Heart right ventricle (tissue), 16 donors: Measurements from ENCODE around the gene PLSCR1. TPM values are rescaled to one million over a fixed set of nuclear protein-coding genes. Genes with fewer than 3 reads are reported as not detected.
A peak's percentile ranks its signal among the peaks of the same experiment; 100 is the strongest.

Experiments used
- ATAC-seq, 8 donors: fragments of 200-7000 bp; cut with Tn5 transposase; one replicate each; pipeline ENCODE4 v1.9.1; 2020; ENCODE audit warnings: mild to moderate bottlenecking in 8 of 8, moderate library complexity in 8 of 8, moderate number of reproducible peaks in 1 of 8
- DNase-seq, 2 donors: peaks; one replicate each; pipeline ENCODE4 v3.0.0-alpha.2; 2020
- H3K27ac ChIP-seq, 10 donors: fragments of 200-600 bp; sonication (generic) in 2 of 10; one replicate each; pipeline versions ENCODE4 v1.5.0 to v1.8.0; 2020 to 2022; ENCODE audit warnings: mild to moderate bottlenecking in 3 of 10
- H3K27me3 ChIP-seq, 7 donors: fragments of 200-600 bp; one replicate each; pipeline ENCODE4 v1.8.0; 2021 to 2022; ENCODE audit warnings: mild to moderate bottlenecking in 2 of 7
- H3K36me3 ChIP-seq, 9 donors: fragments of 200-600 bp; sonication (generic) in 1 of 9; one replicate each; pipeline versions ENCODE4 v1.5.0 to v1.8.0; 2020 to 2022; ENCODE audit warnings: mild to moderate bottlenecking in 2 of 9
- H3K4me1 ChIP-seq, 9 donors: fragments of 200-600 bp; sonication (generic) in 1 of 9; one replicate each; pipeline versions ENCODE4 v1.5.0 to v1.8.0; 2020 to 2022; ENCODE audit warnings: mild to moderate bottlenecking in 4 of 9
- H3K4me3 ChIP-seq, 10 donors: fragments of 200-600 bp; sonication (generic) in 2 of 10; one replicate each; pipeline versions ENCODE4 v1.5.0 to v1.8.0; 2020 to 2022; ENCODE audit warnings: mild to moderate bottlenecking in 7 of 10, moderate library complexity in 2 of 10
- H3K9me3 ChIP-seq, 11 donors: fragments of 200-600 bp in 10 of 11; sonication (generic) in 2 of 11; one replicate each; pipeline versions ENCODE4 v1.5.0 to v1.8.0; 2013 to 2022; ENCODE audit warnings: mild to moderate bottlenecking in 2 of 11, control low read depth in 1 of 11, moderate library complexity in 1 of 11
- CTCF ChIP-seq, 9 donors: fragments of 200-600 bp; sonication (generic) in 2 of 9; IDR thresholded peaks; one replicate each; pipeline versions ENCODE4 v1.5.0 to v1.8.0; 2021 to 2022; ENCODE audit warnings: antibody characterized with exemption in 9 of 9, mild to moderate bottlenecking in 5 of 9, moderate library complexity in 1 of 9
- WGBS, 2 donors: extraction: QIAGEN DNeasy Blood & Tissue Kit; methylation state at CpG; one replicate each; pipeline ENCODE4 v1.1.7; 2013; ENCODE audit warnings: inconsistent platforms in 1 of 2; 5-methylcytosine and 5-hydroxymethylcytosine counted together
- intact Hi-C, 10 donors: fragments of 100-400 bp; cut with DNase I; formaldehyde crosslinking; loops; one replicate each; pipeline versions ENCODE4 v1.11.1 to v1.14.2; 2022
- polyA plus RNA-seq, 2 donors: library from polyadenylated mRNA; stranded (reverse); fragments of 200-250 nt; gene quantifications; one replicate each; pipeline ENCODE4 v1.2.3, GENCODE V29; 2013
- total RNA-seq, 10 donors: library from RNA; stranded (reverse); fragmentation: NEBNext Ultra II Directional in 3 of 10; extraction: Animal tissue kit (Norgen Biotek cat#: 25700) in 3 of 10; gene quantifications; one replicate each; pipeline versions ENCODE4 v1.2.1 to v1.2.4, GENCODE V29; 2021 to 2023
- donor health status: Arrhythmogenic right ventricular cardiomyopathy.
- donor health status: ischemic (EF 13 %, LVEDD 7.1; RV severe dilation, severe dysfunction).
- donor health status: healthy with polysubstance abuse.
- donor health status: DM: no; HTN: yes; CAD: no.
- donor health status: DM: no; HTN: no; CAD: no.
- donor health status: ischemic (EF 25% LVEDD 6.9; RV normal size, moderate dysfunction).
- donor health status: ischemic (EF 25% LVEDD 5.7; RV mildly dilated, moderate dysfunction).
- donor health status: healthy.
- donor health status: DM: yes; HTN: yes; CAD: no.
- donor health status: Ischemic cardiomyopathy.
- donor health status: ischemic (EF 35%, LVEDD 5.7; RV mildly dilated, moderate dysfunction).
- donor health status: nonischemic (EF 11% LVEDD 7.7; RV severe dilation, severe dysfunction).
- donor health status: DM: yes; HTN: yes; CAD: no.
- donor health status: PGD.
- donor health status: ischemic (EF 29% LVEDD 5.4; RV normal size, mild dysfunction).
- donor health status: nonischemic (EF 23%, LVEDD 6.1; RV moderate dilation, normal function).

The PLSCR1 gene
- total and polyA plus RNA-seq, 12 donors, result 11.7 to 72.6 (median 20.9) TPM

DNA sequence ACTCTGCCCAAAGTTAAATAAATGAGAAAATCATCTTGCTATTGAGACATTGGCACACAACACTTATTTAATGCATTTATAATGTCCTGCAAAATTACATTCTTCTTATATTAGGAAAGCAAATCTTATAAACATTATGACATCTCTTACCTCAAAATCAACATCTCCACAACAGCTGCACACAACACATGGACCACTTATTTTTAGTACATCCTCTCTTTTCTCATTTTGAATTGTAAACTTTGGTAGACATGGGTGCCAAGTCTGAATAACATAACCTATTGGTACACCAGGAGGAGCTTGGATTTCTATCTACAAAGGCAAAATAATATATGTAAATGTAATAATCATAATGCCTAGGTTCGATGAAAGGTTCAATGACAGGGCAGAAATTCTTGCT is 23.0 kb downstream of the PLSCR1 start:
- H3K27me3 ChIP-seq, result no peaks in the 10 kb centered on the region
- H3K36me3 ChIP-seq, result peaks cover 0 to 97% (median 4%) of the 10 kb centered on the region in 9 donors
- 100% methylated on average over 1 of the region's 1 CpG for WGBS, 2 donors
- ATAC-seq, result no peak
- DNase-seq, result no peak
- no peak overlapping the region for H3K27ac ChIP-seq
- TF ChIP-seq CTCF (IDR thresholded peaks at IDR 0.05), result no peak
- no peak overlapping the region for H3K4me3 ChIP-seq
- intact Hi-C loops, result no loop called here
- no peaks in the 10 kb centered on the region for H3K9me3 ChIP-seq
- H3K4me1 ChIP-seq, result peaks cover 0 to 23% (median 8%) of the 10 kb centered on the region in 9 donors

DNA sequence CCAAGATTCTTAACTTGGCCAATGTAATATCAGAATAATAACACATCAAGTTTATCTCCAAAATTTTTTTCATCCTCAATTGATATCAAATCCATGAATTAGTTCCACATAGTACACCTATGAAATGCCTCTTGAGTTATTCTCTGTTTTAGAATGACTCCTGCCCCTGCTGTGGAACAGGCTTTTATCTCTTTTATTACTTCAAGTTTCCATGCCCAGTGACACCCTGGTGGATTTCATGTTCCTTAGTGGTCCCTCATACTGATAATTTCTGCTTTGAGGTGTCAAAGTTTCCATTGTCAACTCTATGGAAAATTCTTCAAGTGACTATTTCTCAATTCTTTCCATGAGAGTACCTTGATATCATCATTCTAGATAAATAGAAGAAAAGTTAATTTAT is 24.6 kb downstream of the PLSCR1 start:
- Histone ChIP-seq H3K4me1 (peaks cover 0 to 21% (median 8%) of the 10 kb centered on the region in 9 donors), H3K36me3 (peaks cover 0 to 100% (median 4%) of the 10 kb centered on the region in 9 donors), H3K4me3 (no peak overlapping the region), H3K9me3 (no peaks in the 10 kb centered on the region), H3K27me3 (no peaks in the 10 kb centered on the region), H3K27ac (no peak overlapping the region)
- no peak for DNase-seq
- intact Hi-C loops, result no loop called here
- TF ChIP-seq CTCF (IDR thresholded peaks at IDR 0.05), result no peak
- no peak for ATAC-seq

GRCh38 chr3:146517684-146518435 is 26.5 kb downstream of the PLSCR1 start:
- peak in 6 of 8 donors; percentile 44 to 96 (median 54) for ATAC-seq
- DNase-seq, result no peak
- WGBS, 2 donors, result 54 to 64% methylated on average over 4 of the region's 4 CpGs
- H3K27ac ChIP-seq, result peak overlapping the region in 1 of 10 donors; percentile 6
- no peaks in the 10 kb centered on the region for H3K27me3 ChIP-seq
- no peak overlapping the region for H3K4me3 ChIP-seq
- no peaks in the 10 kb centered on the region for H3K9me3 ChIP-seq
- no peak for TF ChIP-seq CTCF (IDR thresholded peaks at IDR 0.05)
- H3K36me3 ChIP-seq, result peaks cover 0 to 100% (median 5%) of the 10 kb centered on the region in 9 donors
- peaks cover 0 to 17% (median 10%) of the 10 kb centered on the region in 9 donors for H3K4me1 ChIP-seq
- intact Hi-C loops, result no loop called here

DNA sequence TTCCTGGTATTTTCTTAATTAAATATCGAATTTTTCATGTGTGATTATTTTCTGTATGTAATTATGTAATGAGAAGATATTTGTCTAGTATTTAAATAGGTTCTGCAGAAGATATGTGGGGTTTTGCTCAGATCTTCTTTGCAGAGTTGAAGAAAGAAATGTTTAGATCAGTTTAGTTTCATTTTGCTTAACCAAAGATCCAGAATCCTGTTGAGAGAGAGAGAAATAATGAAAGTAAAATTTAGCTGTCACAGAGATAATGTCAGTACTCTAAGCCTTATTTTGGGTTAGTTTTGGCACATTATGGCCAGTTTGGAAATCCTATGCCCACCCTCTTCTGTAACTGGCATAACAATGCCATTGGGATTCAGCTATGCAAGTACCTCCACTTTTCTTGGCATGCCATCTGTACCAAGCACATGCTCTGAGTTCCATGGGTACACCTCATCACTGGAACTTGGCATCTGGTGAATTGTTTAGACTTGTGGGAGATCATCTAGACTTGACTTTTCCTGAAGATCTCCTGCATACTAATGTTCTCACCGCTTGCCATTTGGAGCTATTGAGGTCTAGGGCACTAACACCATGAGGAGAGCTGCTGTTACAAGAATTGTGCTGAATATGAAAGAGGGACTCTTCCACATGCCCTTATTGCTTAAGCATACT is 30.9 kb downstream of the PLSCR1 start:
- no peak overlapping the region for H3K4me3 ChIP-seq
- peak overlapping the region in 2 of 10 donors; percentile 6 to 30 for H3K27ac ChIP-seq
- H3K9me3 ChIP-seq, result no peaks in the 10 kb centered on the region
- H3K4me1 ChIP-seq, result peaks cover 0 to 16% (median 10%) of the 10 kb centered on the region in 9 donors
- no peak for TF ChIP-seq CTCF (IDR thresholded peaks at IDR 0.05)
- DNase-seq (no peak), ATAC-seq (no peak)
- peaks cover 0 to 72% (median 5%) of the 10 kb centered on the region in 9 donors for H3K36me3 ChIP-seq
- H3K27me3 ChIP-seq, result no peaks in the 10 kb centered on the region
- WGBS, 2 donors, result 92 to 94% methylated on average over 2 of the region's 2 CpGs
- intact Hi-C loops, result no loop called here
